CD14-positive monocyte (primary cell): ENCODE results near the gene CHRNA3. TPM values are rescaled to one million over a fixed set of nuclear protein-coding genes. Genes with fewer than 3 reads are reported as not detected.

ENCODE experiments used
- DNase-seq, 3 donors: peaks; one replicate each; pipeline ENCODE4 v3.0.0-alpha.2; 2011 to 2022
- H2AFZ ChIP-seq: 2 replicates; pipeline ENCODE4 v1.6.0; 2012; ENCODE audit warnings: mild to moderate bottlenecking, low read depth, low read length, inconsistent platforms; ENCODE audit not compliant: insufficient read depth, poor library complexity, severe bottlenecking
- H3K27ac ChIP-seq, 2 donors: 1 replicate in 1 of 2; 2 replicates in 1 of 2; pipeline ENCODE4 v1.5.1; 2012 to 2013; ENCODE audit warnings: low read length in 2 of 2, control low read depth in 1 of 2, inconsistent platforms in 1 of 2, low read depth in 1 of 2, mild to moderate bottlenecking in 1 of 2
- H3K27me3 ChIP-seq, 2 donors: one replicate each; pipeline versions ENCODE4 v1.6.0 to v1.6.1; 2011 to 2013; ENCODE audit warnings: low read length in 2 of 2; ENCODE audit not compliant: control insufficient read depth in 2 of 2, insufficient read depth in 2 of 2
- H3K36me3 ChIP-seq, 2 donors: replicated peaks in 1 of 2; 1 replicate in 1 of 2; 2 replicates in 1 of 2; pipeline versions ENCODE4 v1.5.1 to v1.6.1; 2012 to 2013; ENCODE audit warnings: low read length in 2 of 2, control low read depth in 1 of 2, inconsistent platforms in 1 of 2, mild to moderate bottlenecking in 1 of 2; ENCODE audit not compliant: insufficient read depth in 2 of 2, control insufficient read depth in 1 of 2
- H3K4me1 ChIP-seq, 2 donors: 1 replicate in 1 of 2; 2 replicates in 1 of 2; pipeline versions ENCODE4 v1.5.1 to v1.6.1; 2012 to 2013; ENCODE audit warnings: low read length in 2 of 2, control low read depth in 1 of 2, inconsistent platforms in 1 of 2, mild to moderate bottlenecking in 1 of 2, moderate library complexity in 1 of 2; ENCODE audit not compliant: insufficient read depth in 2 of 2, control insufficient read depth in 1 of 2
- H3K4me2 ChIP-seq: replicated peaks from 2 replicates; pipeline ENCODE3; 2012; ENCODE audit warnings: low read length, moderate library complexity, mild to moderate bottlenecking; ENCODE audit not compliant: poor library complexity, severe bottlenecking; ENCODE audit errors: extremely low read depth
- H3K4me3 ChIP-seq, 3 experiments: fragments of 200-600 bp in 1 of 3; sonication (generic) in 1 of 3; replicated peaks in 1 of 3; 1 replicate in 2 of 3; 2 replicates in 1 of 3; pipeline ENCODE4 v1.5.1; 2011 to 2013; ENCODE audit warnings: low read length in 3 of 3, mild to moderate bottlenecking in 3 of 3, control low read depth in 2 of 3, low read depth in 2 of 3, inconsistent platforms in 1 of 3, moderate library complexity in 1 of 3
- H3K79me2 ChIP-seq: 2 replicates; pipeline ENCODE4 v1.6.0; 2012; ENCODE audit warnings: mild to moderate bottlenecking, control low read depth, inconsistent platforms, low read length, moderate library complexity; ENCODE audit not compliant: insufficient read depth
- H3K9ac ChIP-seq: 2 replicates; pipeline ENCODE4 v1.6.0; 2017; ENCODE audit warnings: low read length, mild to moderate bottlenecking; ENCODE audit not compliant: insufficient read depth, poor library complexity, severe bottlenecking
- H3K9me3 ChIP-seq, 2 donors: replicated peaks in 1 of 2; 1 replicate in 1 of 2; 2 replicates in 1 of 2; pipeline versions ENCODE4 v1.5.1 to v1.6.1; 2012 to 2013; ENCODE audit warnings: low read length in 2 of 2, control low read depth in 1 of 2; ENCODE audit not compliant: control insufficient read depth in 1 of 2, insufficient read depth in 1 of 2
- H4K20me1 ChIP-seq: 2 replicates; pipeline ENCODE4 v1.6.0; 2012; ENCODE audit warnings: mild to moderate bottlenecking, low read length, control low read depth, moderate library complexity; ENCODE audit not compliant: insufficient read depth
- H3K27ac Mint-ChIP-seq, 7 donors: one replicate each; pipeline ENCODE4 v1.8.0; 2020; ENCODE audit warnings: mild to moderate bottlenecking in 7 of 7, mixed read lengths in 7 of 7, moderate library complexity in 6 of 7, inconsistent platforms in 2 of 7
- H3K27me3 Mint-ChIP-seq, 3 donors: one replicate each; pipeline ENCODE4 v1.8.0; 2021 to 2022; ENCODE audit warnings: low read depth in 3 of 3, mild to moderate bottlenecking in 3 of 3, mixed read lengths in 3 of 3, moderate library complexity in 3 of 3, inconsistent platforms in 1 of 3
- H3K36me3 Mint-ChIP-seq, 2 donors: one replicate each; pipeline ENCODE4 v1.8.0; 2020; ENCODE audit warnings: mixed read lengths in 2 of 2, inconsistent platforms in 1 of 2, mild to moderate bottlenecking in 1 of 2
- H3K4me1 Mint-ChIP-seq: one replicate; pipeline ENCODE4 v1.8.0; 2020; ENCODE audit warnings: mild to moderate bottlenecking, mixed read lengths
- H3K4me3 Mint-ChIP-seq, 2 donors: one replicate each; pipeline ENCODE4 v1.8.0; 2020; ENCODE audit warnings: mild to moderate bottlenecking in 2 of 2, mixed read lengths in 2 of 2, moderate library complexity in 1 of 2
- H3K9me3 Mint-ChIP-seq, 7 donors: one replicate each; pipeline ENCODE4 v1.8.0; 2020 to 2022; ENCODE audit warnings: mixed read lengths in 7 of 7, mild to moderate bottlenecking in 6 of 7, moderate library complexity in 6 of 7, inconsistent platforms in 2 of 7
- CTCF ChIP-seq: fragments of 200-600 bp; IDR thresholded peaks from one replicate; pipeline ENCODE4 v1.8.0; 2022; ENCODE audit warnings: antibody characterized with exemption, mild to moderate bottlenecking
- WGBS: methylation state at CpG from one replicate; pipeline ENCODE4 v1.1.5; 2013; ENCODE audit warnings: missing lambda C conversion rate; ENCODE audit not compliant: insufficient coverage; 5-methylcytosine and 5-hydroxymethylcytosine counted together
- intact Hi-C, 2 donors: fragments of 100-400 bp; cut with micrococcal nuclease; formaldehyde crosslinking; loops; one replicate each; pipeline versions ENCODE4 v1.15.0 to v1.15.1; 2023
- polyA plus RNA-seq, 3 donors: library from polyadenylated mRNA; depleted of rRNA in 1 of 3; unstranded in 2 of 3; stranded (reverse) in 1 of 3; fragments of 300-500 nt in 2 of 3; fragments of >200 nt in 1 of 3; fragmentation: Illumina TruSeq in 2 of 3; gene quantifications; 1 replicate in 2 of 3; 2 replicates in 1 of 3; pipeline ENCODE4 v1.2.3, GENCODE V29; 2012 to 2021

CHRNA3 gene
- polyA plus RNA-seq, 3 donors: not detected

GRCh38 chr15:78627348-78627747, 6.6 kb upstream of the CHRNA3 start:
- Mint-ChIP-seq H3K4me3 (no peak overlapping the region), H3K27ac (no peak overlapping the region), H3K9me3 (no peaks in the 10 kb centered on the region), H3K27me3 (peaks cover 20 to 26% (median 21%) of the 10 kb centered on the region in 3 donors), H3K4me1 (no peaks in the 10 kb centered on the region), H3K36me3 (no peaks in the 10 kb centered on the region)
- no peaks in the 10 kb centered on the region for H3K9me3 ChIP-seq
- H3K4me2 ChIP-seq: no peak overlapping the region
- H3K27ac ChIP-seq: no peak overlapping the region
- H3K79me2 ChIP-seq: no peaks in the 10 kb centered on the region
- H4K20me1 ChIP-seq: no peaks in the 10 kb centered on the region
- no peak overlapping the region for H2AFZ ChIP-seq
- no peak for TF ChIP-seq CTCF
- H3K27me3 ChIP-seq: peaks cover under 1 to 10% of the 10 kb centered on the region in 2 donors
- H3K36me3 ChIP-seq: no peaks in the 10 kb centered on the region
- H3K9ac ChIP-seq: no peak overlapping the region
- H3K4me3 ChIP-seq: no peak overlapping the region
- no peak for DNase-seq
- intact Hi-C loops: no loop called here
- no peaks in the 10 kb centered on the region for H3K4me1 ChIP-seq
- WGBS: 100% methylated on average over 2 of the region's 8 CpGs

- Histone ChIP-seq H3K36me3 (no peaks in the 10 kb centered on the region), H3K27me3 (peaks cover 8 to 18% of the 10 kb centered on the region in 2 donors), H3K4me2 (no peak overlapping the region), H4K20me1 (no peaks in the 10 kb centered on the region), H3K4me3 (no peak overlapping the region), H3K9me3 (peaks cover 0 to 6% of the 10 kb centered on the region in 2 donors), H3K27ac (no peak overlapping the region), H3K4me1 (no peaks in the 10 kb centered on the region), H2AFZ (no peak overlapping the region), H3K9ac (no peak overlapping the region), H3K79me2 (no peaks in the 10 kb centered on the region)
- WGBS: 88% methylated on average over 2 of the region's 6 CpGs
- TF ChIP-seq CTCF: no peak
- H3K36me3 Mint-ChIP-seq: peaks cover 0 to 3% of the 10 kb centered on the region in 2 donors
- H3K27me3 Mint-ChIP-seq: peaks cover 28 to 35% (median 28%) of the 10 kb centered on the region in 3 donors
- intact Hi-C loops: no loop called here
- H3K9me3 Mint-ChIP-seq: peaks cover 0 to 3% (median 0%) of the 10 kb centered on the region in 7 donors
- DNase-seq: no peak
- no peak overlapping the region for H3K27ac Mint-ChIP-seq
- H3K4me1 Mint-ChIP-seq: no peaks in the 10 kb centered on the region
- H3K4me3 Mint-ChIP-seq: no peak overlapping the region
Observed at GRCh38 chr15:78626381-78626995, 5.7 kb upstream of the CHRNA3 start.
